GM18526 (cell line): Measurements from ENCODE around the gene ATP1A1.

Experiments
- POLR2A ChIP-seq: IDR thresholded peaks from 3 replicates; pipeline ENCODE4 v1.6.1; 2011; ENCODE audit not compliant: insufficient read length; ENCODE audit errors: extremely low read depth

The ATP1A1 gene

GRCh38 chr1:116408803-116409720, 36.0 kb downstream of the ATP1A1 start:
- TF ChIP-seq POLR2A = no peak

GRCh38 chr1:116409751-116410191, 36.7 kb downstream of the ATP1A1 start:
- TF ChIP-seq POLR2A = no peak

GRCh38 chr1:116411784-116412479, 38.9 kb downstream of the ATP1A1 start:
- no peak for TF ChIP-seq POLR2A

GRCh38 chr1:116412480-116412798, 39.4 kb downstream of the ATP1A1 start:
- no peak for TF ChIP-seq POLR2A

- TF ChIP-seq POLR2A = no peak
Observed at GRCh38 chr1:116412898-116413297, 39.9 kb downstream of the ATP1A1 start.

GRCh38 chr1:116413414-116413813, 40.4 kb downstream of the ATP1A1 start:
- TF ChIP-seq POLR2A = no peak

GRCh38 chr1:116414364-116414763, 41.3 kb downstream of the ATP1A1 start:
- no peak for TF ChIP-seq POLR2A

GRCh38 chr1:116415200-116415698, 42.2 kb downstream of the ATP1A1 start:
- no peak for TF ChIP-seq POLR2A

GRCh38 chr1:116415699-116416533, 42.9 kb downstream of the ATP1A1 start:
- no peak for TF ChIP-seq POLR2A

GRCh38 chr1:116416854-116417513, 43.9 kb downstream of the ATP1A1 start:
- TF ChIP-seq POLR2A = no peak

GRCh38 chr1:116417678-116418077, 44.6 kb downstream of the ATP1A1 start:
- TF ChIP-seq POLR2A = no peak

GRCh38 chr1:116418091-116418830, 45.2 kb downstream of the ATP1A1 start:
- peak; percentile 96 for TF ChIP-seq POLR2A

GRCh38 chr1:116420417-116421200, 47.6 kb downstream of the ATP1A1 start:
- no peak for TF ChIP-seq POLR2A

GRCh38 chr1:116424438-116424837, 51.4 kb downstream of the ATP1A1 start:
- TF ChIP-seq POLR2A = no peak

- no peak for TF ChIP-seq POLR2A
Observed at GRCh38 chr1:116424863-116425262, 51.8 kb downstream of the ATP1A1 start.
